GM15510 (cell line): ENCODE data around the gene LMBR1L.

Experiments
- POLR2A ChIP-seq: IDR thresholded peaks from 3 replicates; pipeline ENCODE4 v1.6.1; 2011; ENCODE audit warnings: borderline replicate concordance; ENCODE audit not compliant: insufficient read length; ENCODE audit errors: extremely low read depth

The LMBR1L gene

GRCh38 chr12:49094975-49095365, 15.7 kb downstream of the LMBR1L start:
- no peak for TF ChIP-seq POLR2A

GRCh38 chr12:49094160-49094974, 16.3 kb downstream of the LMBR1L start, which contains the start of gene DHH:
Gene DHH (minus strand): TSS chr12:49094801. CDS start chr12:49094512, 289 bp downstream.
- TF ChIP-seq POLR2A = no peak

GRCh38 chr12:49093792-49094159, 16.9 kb downstream of the LMBR1L start:
- TF ChIP-seq POLR2A = no peak

- TF ChIP-seq POLR2A = no peak
Measured at GRCh38 chr12:49092816-49093406, 17.7 kb downstream of the LMBR1L start.

- TF ChIP-seq POLR2A = no peak
Measured at GRCh38 chr12:49092086-49092815, 18.4 kb downstream of the LMBR1L start.

GRCh38 chr12:49091836-49092085, 18.9 kb downstream of the LMBR1L start:
- TF ChIP-seq POLR2A = no peak

GRCh38 chr12:49091056-49091835, 19.4 kb downstream of the LMBR1L start:
- TF ChIP-seq POLR2A = no peak

- no peak for TF ChIP-seq POLR2A
Measured at GRCh38 chr12:49089821-49090773, 20.6 kb downstream of the LMBR1L start.

GRCh38 chr12:49088932-49089330, 21.7 kb downstream of the LMBR1L start:
- no peak for TF ChIP-seq POLR2A

- TF ChIP-seq POLR2A = no peak
Measured at GRCh38 chr12:49088150-49088931, 22.3 kb downstream of the LMBR1L start.

- no peak for TF ChIP-seq POLR2A
Measured at GRCh38 chr12:49086116-49086515, 24.5 kb downstream of the LMBR1L start.

- no peak for TF ChIP-seq POLR2A
Measured at GRCh38 chr12:49084438-49084837, 26.2 kb downstream of the LMBR1L start.

- TF ChIP-seq POLR2A = no peak
Measured at GRCh38 chr12:49079793-49080192, 30.9 kb downstream of the LMBR1L start.

- no peak for TF ChIP-seq POLR2A
Measured at GRCh38 chr12:49070971-49071370, 39.7 kb downstream of the LMBR1L start.
